ENCODE data around the gene SDF4.

Gene SDF4

GRCh38 chr1:1191734-1192133, 40.1 kb downstream of the SDF4 start:
- no peaks in the 10 kb centered on the region for H3K36me3 ChIP-seq (ENCODE audit: control insufficient read depth, low read length)
- H3K79me2 ChIP-seq (ENCODE audit: control insufficient read depth, low read length) = no peaks in the 10 kb centered on the region
- no peaks in the 10 kb centered on the region for H3K9me3 ChIP-seq (ENCODE audit: control insufficient read depth, insufficient read depth, low read length)
- H3K27ac ChIP-seq (ENCODE audit: low read depth, low read length) = no peak overlapping the region
- H3F3A ChIP-seq (ENCODE audit: control insufficient read depth, insufficient read depth) = no peaks in the 10 kb centered on the region
- H3K9me2 ChIP-seq (replicated peaks; ENCODE audit: control insufficient read depth, low read length) = no peaks in the 10 kb centered on the region
- no peaks in the 10 kb centered on the region for H4K20me1 ChIP-seq (ENCODE audit: control insufficient read depth, insufficient read depth, low read depth, low read length)
- H3K4me2 ChIP-seq (ENCODE audit: low read length) = no peak overlapping the region
- no peak for TF ChIP-seq EZH2phosphoT487 (IDR thresholded peaks at IDR 0.05; ENCODE audit: borderline replicate concordance, low read length)
- no peaks in the 10 kb centered on the region for H3K4me1 ChIP-seq (ENCODE audit: control insufficient read depth, low read length)
- peaks cover 20% of the 10 kb centered on the region for H3K27me3 ChIP-seq (ENCODE audit: control insufficient read depth, low read length)
- no peak overlapping the region for H3K4me3 ChIP-seq (ENCODE audit: low read length)

- Histone ChIP-seq H3K4me2 (ENCODE audit: low read length) (no peak overlapping the region), H3K27ac (ENCODE audit: low read depth, low read length) (no peak overlapping the region), H3K4me1 (ENCODE audit: control insufficient read depth, low read length) (no peaks in the 10 kb centered on the region), H3K4me3 (ENCODE audit: low read length) (no peak overlapping the region), H3K79me2 (ENCODE audit: control insufficient read depth, low read length) (no peaks in the 10 kb centered on the region), H3K36me3 (ENCODE audit: control insufficient read depth, low read length) (no peaks in the 10 kb centered on the region), H3F3A (ENCODE audit: control insufficient read depth, insufficient read depth) (no peaks in the 10 kb centered on the region), H3K9me3 (ENCODE audit: control insufficient read depth, insufficient read depth, low read length) (no peaks in the 10 kb centered on the region), H3K9me2 (replicated peaks; ENCODE audit: control insufficient read depth, low read length) (no peaks in the 10 kb centered on the region), H3K27me3 (ENCODE audit: control insufficient read depth, low read length) (peaks cover 6% of the 10 kb centered on the region), H4K20me1 (ENCODE audit: control insufficient read depth, insufficient read depth, low read depth, low read length) (no peaks in the 10 kb centered on the region)
- no peak for TF ChIP-seq CTCF (IDR thresholded peaks at IDR 0.05; ENCODE audit: low read depth, low read length, poor library complexity, severe bottlenecking)
- no peak for TF ChIP-seq EZH2phosphoT487 (IDR thresholded peaks at IDR 0.05; ENCODE audit: borderline replicate concordance, low read length)
Observed at GRCh38 chr1:1189111-1189510, 42.7 kb downstream of the SDF4 start.

DNA sequence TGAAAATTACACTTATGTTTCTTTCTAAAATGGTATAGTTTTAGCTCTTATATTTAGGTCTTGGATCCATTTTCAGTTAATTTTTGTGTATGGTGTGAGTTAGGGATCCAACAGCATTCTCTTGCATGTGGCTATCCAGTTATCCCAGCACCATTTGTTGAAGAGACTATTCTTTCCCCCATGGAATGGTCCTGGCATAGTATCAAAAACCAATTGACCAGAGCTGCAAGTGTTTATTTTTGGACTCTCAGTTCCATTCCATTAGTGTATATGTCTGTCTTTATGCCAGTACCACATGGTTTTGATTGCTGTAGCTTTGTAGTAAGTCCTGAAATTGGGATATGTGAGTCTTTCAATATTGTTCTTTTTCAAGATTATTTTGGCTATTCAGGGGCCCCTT, 43.9 kb downstream of the SDF4 start:
- Histone ChIP-seq H3K36me3 (ENCODE audit: control insufficient read depth, low read length) (no peaks in the 10 kb centered on the region), H4K20me1 (ENCODE audit: control insufficient read depth, insufficient read depth, low read depth, low read length) (no peaks in the 10 kb centered on the region), H3K4me1 (ENCODE audit: control insufficient read depth, low read length) (no peaks in the 10 kb centered on the region), H3K9me3 (ENCODE audit: control insufficient read depth, insufficient read depth, low read length) (no peaks in the 10 kb centered on the region), H3K9me2 (replicated peaks; ENCODE audit: control insufficient read depth, low read length) (no peaks in the 10 kb centered on the region), H3K4me3 (ENCODE audit: low read length) (no peak overlapping the region), H3K27ac (ENCODE audit: low read depth, low read length) (no peak overlapping the region), H3K4me2 (ENCODE audit: low read length) (no peak overlapping the region), H3F3A (ENCODE audit: control insufficient read depth, insufficient read depth) (no peaks in the 10 kb centered on the region), H3K27me3 (ENCODE audit: control insufficient read depth, low read length) (peaks cover 6% of the 10 kb centered on the region), H3K79me2 (ENCODE audit: control insufficient read depth, low read length) (no peaks in the 10 kb centered on the region)
- TF ChIP-seq CTCF (IDR thresholded peaks at IDR 0.05; ENCODE audit: low read depth, low read length, poor library complexity, severe bottlenecking) (no peak), EZH2phosphoT487 (IDR thresholded peaks at IDR 0.05; ENCODE audit: borderline replicate concordance, low read length) (no peak)

DNA sequence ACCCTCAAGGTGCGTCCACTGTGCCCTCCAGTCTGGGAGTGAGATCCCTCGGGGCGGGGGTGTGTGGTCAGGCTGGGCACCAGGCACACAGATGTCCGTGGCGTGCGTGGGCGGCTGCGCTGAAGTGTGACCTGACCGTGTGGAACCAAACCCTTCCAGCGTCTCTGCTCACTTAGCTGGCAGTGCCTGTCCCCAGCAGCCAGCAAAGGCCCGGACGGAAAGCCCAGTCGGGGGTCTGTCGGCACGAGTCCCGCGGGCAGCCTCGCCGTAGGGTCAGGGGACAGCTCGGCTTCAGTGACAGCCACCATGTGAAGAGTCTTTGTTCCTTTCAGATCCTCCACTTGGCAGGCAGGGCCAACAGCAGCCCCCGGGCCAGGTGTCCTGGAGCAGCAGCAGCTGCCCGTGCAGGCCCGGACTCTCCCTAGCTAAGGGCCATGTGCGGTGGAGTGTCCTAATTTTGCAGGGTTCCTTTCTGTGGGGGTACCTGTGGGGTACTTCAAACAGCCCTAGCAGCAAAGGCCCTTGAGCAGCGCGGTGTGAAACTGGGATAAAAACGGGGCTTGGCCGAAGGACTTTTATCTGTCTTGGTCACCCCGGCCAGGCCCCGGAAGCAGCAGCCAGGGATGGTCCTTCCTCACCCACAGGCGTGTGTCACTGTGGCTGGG, 46.6 kb downstream of the SDF4 start:
- H3K9me2 ChIP-seq (replicated peaks; ENCODE audit: control insufficient read depth, low read length) = no peaks in the 10 kb centered on the region
- no peak overlapping the region for H3K27ac ChIP-seq (ENCODE audit: low read depth, low read length)
- TF ChIP-seq EZH2phosphoT487 (IDR thresholded peaks at IDR 0.05; ENCODE audit: borderline replicate concordance, low read length) (no peak), CTCF (IDR thresholded peaks at IDR 0.05; ENCODE audit: low read depth, low read length, poor library complexity, severe bottlenecking) (no peak)
- H3F3A ChIP-seq (ENCODE audit: control insufficient read depth, insufficient read depth) = no peaks in the 10 kb centered on the region
- no peaks in the 10 kb centered on the region for H3K4me1 ChIP-seq (ENCODE audit: control insufficient read depth, low read length)
- H3K4me2 ChIP-seq (ENCODE audit: low read length) = no peak overlapping the region
- H3K9me3 ChIP-seq (ENCODE audit: control insufficient read depth, insufficient read depth, low read length) = no peaks in the 10 kb centered on the region
- H3K36me3 ChIP-seq (ENCODE audit: control insufficient read depth, low read length) = no peaks in the 10 kb centered on the region
- H3K27me3 ChIP-seq (ENCODE audit: control insufficient read depth, low read length) = peaks cover 6% of the 10 kb centered on the region
- no peaks in the 10 kb centered on the region for H3K79me2 ChIP-seq (ENCODE audit: control insufficient read depth, low read length)
- H3K4me3 ChIP-seq (ENCODE audit: low read length) = no peak overlapping the region
- H4K20me1 ChIP-seq (ENCODE audit: control insufficient read depth, insufficient read depth, low read depth, low read length) = no peaks in the 10 kb centered on the region
